NT2/D1 (cell line): Measurements from ENCODE around the gene TCF25.
"Not testable (repeated sequence)": the region's sequence is repeated elsewhere in the genome, so short reads cannot be mapped to it uniquely, and the experiment has no call there.

Source experiments
- DNase-seq: peaks from one replicate; pipeline ENCODE4 v3.0.0-alpha.2; 2011; ENCODE audit warnings: low read depth, low spot score
- H3K27me3 ChIP-seq: 2 replicates; pipeline ENCODE4 v1.6.0; 2011; ENCODE audit warnings: mild to moderate bottlenecking; ENCODE audit not compliant: insufficient read length, insufficient read depth
- H3K36me3 ChIP-seq: 2 replicates; pipeline ENCODE4 v1.6.1; 2011; ENCODE audit warnings: mild to moderate bottlenecking, low read length, mixed read lengths; ENCODE audit not compliant: insufficient read depth, insufficient read length
- H3K4me1 ChIP-seq: 2 replicates; pipeline ENCODE4 v1.5.1; 2011; ENCODE audit not compliant: insufficient read depth, insufficient read length
- H3K4me3 ChIP-seq: 2 replicates; pipeline ENCODE4 v1.5.1; 2011; ENCODE audit warnings: low read depth; ENCODE audit not compliant: insufficient read length
- H3K9ac ChIP-seq: 2 replicates; pipeline ENCODE4 v1.6.0; 2011; ENCODE audit warnings: low read depth; ENCODE audit not compliant: insufficient read length
- H3K9me3 ChIP-seq: 2 replicates; pipeline ENCODE4 v1.5.1; 2011; ENCODE audit warnings: mild to moderate bottlenecking, low read length; ENCODE audit not compliant: insufficient read depth
- SUZ12 ChIP-seq: IDR thresholded peaks from 2 replicates; pipeline ENCODE4 v1.6.1; 2011; ENCODE audit not compliant: insufficient read length, insufficient read depth; ENCODE audit errors: extremely low read depth
- YY1 ChIP-seq: IDR thresholded peaks from 2 replicates; pipeline ENCODE4 v1.6.1; 2011; ENCODE audit not compliant: insufficient read length, insufficient read depth
- ZNF274 ChIP-seq: IDR thresholded peaks from 2 replicates; pipeline ENCODE4 v1.6.1; 2011; ENCODE audit warnings: mild to moderate bottlenecking, low read depth, low read length

The TCF25 gene

DNA sequence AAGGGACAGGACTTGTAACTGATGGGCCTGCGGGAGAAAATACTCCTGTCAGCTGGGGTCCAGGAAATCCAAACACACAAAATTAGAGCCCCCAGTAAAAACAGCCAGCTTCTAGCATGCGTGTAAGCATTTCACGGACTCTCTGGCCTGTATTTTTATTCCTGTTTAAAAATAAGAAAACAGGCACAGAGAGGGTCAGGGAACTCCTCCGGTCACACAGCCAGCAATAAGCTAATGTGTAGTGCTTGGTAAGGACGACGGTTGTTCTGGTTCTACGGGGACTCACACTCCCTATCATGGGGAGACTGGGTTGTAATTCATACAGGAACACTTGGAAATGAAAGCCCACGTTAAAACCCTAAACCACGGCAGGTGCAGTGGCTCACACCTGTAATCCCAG, 1.5 kb upstream of the TCF25 start:
- DNase-seq, result no peak
- peaks cover 38% of the 10 kb centered on the region for H3K9me3 ChIP-seq
- TF ChIP-seq SUZ12, result no peak
- TF ChIP-seq ZNF274, result no peak
- TF ChIP-seq YY1, result no peak
- peaks cover 6% of the 10 kb centered on the region for H3K4me1 ChIP-seq
- peaks cover 54% of the 10 kb centered on the region for H3K36me3 ChIP-seq
- H3K27me3 ChIP-seq, result no peaks in the 10 kb centered on the region
- peak overlapping the region; percentile 8 for H3K9ac ChIP-seq
- no peak overlapping the region for H3K4me3 ChIP-seq

DNA sequence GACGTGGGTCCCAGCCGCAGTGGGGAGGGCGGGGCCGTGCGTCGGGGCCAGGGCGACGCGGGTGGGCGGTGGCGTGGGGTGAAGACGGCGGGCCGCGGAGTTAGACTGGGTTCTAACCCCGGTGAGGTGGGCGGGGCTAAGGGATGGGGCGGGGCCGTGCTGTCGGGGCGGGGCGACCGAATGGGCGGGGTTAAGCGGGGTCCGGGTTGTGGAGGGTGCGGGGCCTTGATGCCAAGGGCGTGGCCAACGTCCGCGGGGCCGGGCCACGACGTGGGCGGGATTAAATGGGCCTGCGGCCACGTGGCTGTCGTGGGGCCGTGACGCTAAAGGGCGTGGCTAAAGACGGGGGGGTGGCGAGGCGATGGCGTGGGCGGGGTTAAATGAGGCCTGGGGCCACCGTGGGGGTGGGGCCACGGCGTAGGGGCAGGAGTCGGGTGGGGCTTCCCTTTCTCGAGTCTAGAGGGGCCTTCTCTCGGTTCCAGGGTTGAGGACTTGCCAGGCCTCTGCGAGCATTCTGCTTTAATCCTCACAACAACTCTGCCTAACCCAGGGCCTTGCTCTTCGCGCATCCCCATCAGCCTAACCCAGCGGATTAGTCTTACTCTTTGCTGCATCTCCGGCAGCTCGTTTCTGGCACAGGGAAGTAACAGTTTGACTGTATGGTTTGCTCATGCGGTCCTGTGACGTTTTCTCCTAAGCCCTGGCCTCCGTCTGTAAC, 739 bp downstream of the TCF25 start:
- TF ChIP-seq ZNF274 (no peak), YY1 (no peak), SUZ12 (no peak)
- Histone ChIP-seq H3K4me1 (peaks cover 5% of the 10 kb centered on the region), H3K9me3 (peaks cover 23% of the 10 kb centered on the region), H3K9ac (peak overlapping the region; percentile 52), H3K4me3 (peak overlapping the region; percentile 92), H3K36me3 (peaks cover 65% of the 10 kb centered on the region), H3K27me3 (no peaks in the 10 kb centered on the region)
- DNase-seq, result peak; percentile 91

DNA sequence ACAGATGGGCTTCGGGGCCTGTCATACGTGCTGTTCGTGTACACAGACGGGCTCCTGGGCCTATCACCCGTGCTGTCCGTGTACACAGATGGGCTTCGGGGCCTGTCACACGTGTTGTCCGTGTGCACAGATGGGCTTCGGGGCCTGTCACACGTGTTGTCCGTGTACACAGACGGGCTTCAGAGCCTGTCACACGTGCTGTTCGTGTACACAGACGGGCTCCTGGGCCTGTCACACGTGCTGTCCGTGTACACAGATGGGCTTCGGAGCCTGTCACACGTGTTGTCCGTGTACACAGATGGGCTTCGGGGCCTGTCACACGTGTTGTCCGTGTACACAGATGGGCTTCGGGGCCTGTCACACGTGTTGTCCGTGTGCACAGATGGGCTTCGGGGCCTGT, 5.7 kb downstream of the TCF25 start:
- H3K36me3 ChIP-seq, result peaks cover 89% of the 10 kb centered on the region
- not testable (repeated sequence) for H3K4me1 ChIP-seq, H3K4me3 ChIP-seq, H3K9ac ChIP-seq, DNase-seq, H3K27me3 ChIP-seq
- peaks cover 23% of the 10 kb centered on the region for H3K9me3 ChIP-seq

DNA sequence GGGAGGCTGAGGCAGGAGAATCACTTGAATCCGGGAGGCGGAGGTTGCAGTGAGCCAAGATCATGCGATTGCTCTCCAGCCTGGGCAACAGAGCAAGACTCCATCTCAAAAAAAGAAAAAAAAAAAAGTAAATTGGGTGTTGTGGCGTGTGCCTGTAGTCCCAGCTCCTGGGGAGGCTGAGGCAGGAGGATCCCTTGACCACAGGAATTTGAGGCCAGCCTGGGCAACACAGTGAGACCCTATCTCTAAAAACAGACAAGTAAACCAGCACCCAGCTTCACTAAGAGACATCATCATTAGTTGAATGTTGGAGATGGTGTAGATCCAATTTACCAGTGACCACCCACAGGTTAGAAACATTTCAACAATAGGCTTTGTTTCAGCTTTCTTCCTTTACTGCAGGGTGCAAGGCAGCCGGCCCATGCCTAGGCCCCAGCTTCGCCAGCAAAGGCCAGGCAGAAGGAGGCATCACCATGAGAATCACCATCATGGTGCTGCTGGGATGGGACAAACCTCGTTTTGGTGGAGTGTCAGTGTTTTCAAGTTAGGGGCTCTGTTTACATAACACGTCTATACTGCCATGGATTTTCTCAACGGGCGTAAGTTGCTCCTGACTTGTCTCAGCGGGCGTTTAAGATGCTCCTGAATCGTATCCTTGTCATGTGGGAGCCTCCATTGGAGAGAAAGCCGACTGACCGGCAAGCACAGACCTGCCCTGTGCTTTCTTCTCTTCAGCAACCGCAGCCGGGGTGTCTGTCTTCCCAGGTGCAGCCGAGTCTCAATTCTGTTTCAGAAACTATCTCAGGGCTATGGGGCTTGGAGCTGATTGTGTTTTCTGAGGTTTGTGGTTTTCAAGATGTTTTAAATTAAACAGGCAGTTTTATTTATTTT, 7.3 kb downstream of the TCF25 start:
- Histone ChIP-seq H3K9ac (no peak overlapping the region), H3K4me1 (peaks cover 2% of the 10 kb centered on the region), H3K27me3 (no peaks in the 10 kb centered on the region), H3K36me3 (peaks cover 90% of the 10 kb centered on the region), H3K9me3 (peaks cover 12% of the 10 kb centered on the region), H3K4me3 (no peak overlapping the region)
- TF ChIP-seq SUZ12, result no peak
- TF ChIP-seq YY1, result no peak
- no peak for TF ChIP-seq ZNF274
- no peak for DNase-seq

DNA sequence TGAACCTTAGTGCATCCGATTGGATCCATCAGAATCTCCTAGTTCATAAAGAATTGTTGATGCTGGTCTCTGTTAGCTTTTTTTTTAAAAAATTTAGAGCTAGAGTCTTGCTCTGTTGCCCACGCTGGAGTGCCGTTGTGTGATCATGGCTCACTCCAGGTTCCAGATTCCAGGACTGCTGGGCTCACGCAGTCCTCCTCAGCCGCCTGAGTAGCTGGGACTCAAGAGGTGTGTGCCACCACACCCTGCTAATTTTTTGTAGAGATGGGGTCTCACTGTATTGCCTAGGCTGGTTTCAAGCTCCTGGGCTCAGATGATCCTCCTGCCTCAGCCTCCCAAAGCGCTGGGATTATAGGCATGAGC, 8.0 kb downstream of the TCF25 start:
- Histone ChIP-seq H3K36me3 (peaks cover 86% of the 10 kb centered on the region), H3K9ac (no peak overlapping the region), H3K4me3 (no peak overlapping the region), H3K9me3 (peaks cover 6% of the 10 kb centered on the region; the same call in 1 of the 2 replicates), H3K4me1 (peaks cover 2% of the 10 kb centered on the region), H3K27me3 (no peaks in the 10 kb centered on the region)
- DNase-seq, result no peak
- no peak for TF ChIP-seq YY1
- no peak for TF ChIP-seq ZNF274
- no peak for TF ChIP-seq SUZ12

DNA sequence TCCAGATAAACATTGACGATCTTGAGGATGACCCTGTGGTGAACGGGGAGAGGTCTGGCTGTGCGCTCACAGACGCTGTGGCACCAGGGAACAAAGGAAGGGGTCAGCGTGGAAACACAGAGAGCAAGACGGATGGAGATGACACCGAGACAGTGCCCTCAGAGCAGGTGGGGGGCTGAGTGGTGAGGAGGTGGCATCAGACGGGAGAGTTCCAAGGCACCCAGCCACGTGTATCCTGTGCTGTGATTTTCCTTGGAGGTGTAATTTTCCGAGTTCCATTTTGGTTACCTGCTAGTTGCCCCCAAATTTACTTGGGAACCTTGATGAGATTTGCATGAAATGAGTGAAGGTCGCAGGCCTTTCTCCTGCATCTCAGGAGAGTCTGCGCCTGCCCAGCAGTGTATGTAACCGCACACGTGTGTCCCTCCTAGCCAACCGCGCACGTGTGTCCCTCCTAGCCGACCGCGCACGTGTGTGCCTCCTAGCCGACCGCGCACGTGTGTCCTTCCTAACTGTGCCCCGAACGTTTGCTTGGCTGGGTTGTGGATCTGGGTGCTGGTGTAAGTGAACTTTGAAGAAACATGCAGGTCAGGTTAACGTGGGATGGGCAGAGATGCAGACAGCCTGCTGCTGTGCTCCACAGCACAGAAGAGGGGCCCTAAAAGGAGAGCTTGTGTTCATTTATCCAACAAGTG, 10.1 kb downstream of the TCF25 start:
- TF ChIP-seq YY1, result no peak
- TF ChIP-seq SUZ12, result no peak
- no peak for TF ChIP-seq ZNF274

DNA sequence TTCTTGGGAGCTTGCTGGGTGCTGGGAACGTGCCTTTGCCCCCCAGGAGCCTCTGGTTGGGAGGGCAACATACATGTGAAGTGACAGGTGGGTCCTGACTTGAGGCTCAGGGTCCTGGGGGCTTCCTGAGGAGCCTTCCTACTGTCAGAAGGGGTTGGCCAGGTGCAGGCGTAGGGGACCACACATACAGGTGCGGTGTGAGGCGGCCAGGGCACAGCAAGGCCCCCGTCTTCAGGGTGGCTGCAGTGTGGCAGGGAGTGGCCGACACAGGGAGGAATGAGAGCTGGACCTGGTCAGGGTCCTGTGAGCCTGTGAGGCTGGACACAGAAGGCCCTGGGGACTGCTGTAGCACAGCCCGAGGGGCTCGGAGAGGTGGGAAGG, 10.6 kb downstream of the TCF25 start:
- peaks cover 2% of the 10 kb centered on the region for H3K4me1 ChIP-seq
- no peak for TF ChIP-seq SUZ12
- no peak for TF ChIP-seq YY1
- TF ChIP-seq ZNF274, result no peak
- H3K36me3 ChIP-seq, result peaks cover 85% of the 10 kb centered on the region
- DNase-seq, result no peak
- H3K4me3 ChIP-seq, result no peak overlapping the region
- peaks cover 2% of the 10 kb centered on the region; the same call in 1 of the 2 replicates for H3K9me3 ChIP-seq
- H3K27me3 ChIP-seq, result no peaks in the 10 kb centered on the region
- peak overlapping the region; percentile 50 for H3K9ac ChIP-seq

More for the DNA sequence above, 10.1 kb downstream of the TCF25 start:
- Histone ChIP-seq H3K9me3 (peaks cover 5% of the 10 kb centered on the region; the same call in 1 of the 2 replicates), H3K27me3 (no peaks in the 10 kb centered on the region), H3K4me1 (peaks cover 2% of the 10 kb centered on the region), H3K9ac (no peak overlapping the region), H3K36me3 (peaks cover 86% of the 10 kb centered on the region), H3K4me3 (no peak overlapping the region)
- DNase-seq, result no peak
